ENCODE results near the gene RBM20. TPM values are rescaled to one million over a fixed set of nuclear protein-coding genes. Genes with fewer than 3 reads are reported as not detected.

RBM20 gene
- polyA plus RNA-seq, 3 donors, result not detected

- H3K9me3 ChIP-seq (replicated peaks in 1 of 2; ENCODE audit: control insufficient read depth in 1 of 2, insufficient read depth in 1 of 2, low read length in 2 of 2), result no peaks in the 10 kb centered on the region
- no peak overlapping the region for H3K4me3 ChIP-seq (replicated peaks in 1 of 3; ENCODE audit: low read depth in 2 of 3, low read length in 3 of 3)
- no peak for TF ChIP-seq CTCF (IDR thresholded peaks at IDR 0.05)
- peaks cover 8 to 18% (median 18%) of the 10 kb centered on the region in 3 donors for H3K27me3 Mint-ChIP-seq (ENCODE audit: low read depth in 3 of 3)
- DNase-seq, result no peak
- H3K4me1 Mint-ChIP-seq, result peaks cover 10% of the 10 kb centered on the region
- intact Hi-C loops (cut with micrococcal nuclease), result no loop called here
- H3K27ac ChIP-seq (ENCODE audit: low read depth in 1 of 2, low read length in 2 of 2), result no peak overlapping the region
- H3K36me3 Mint-ChIP-seq, result no peaks in the 10 kb centered on the region
- H3K4me3 Mint-ChIP-seq, result no peak overlapping the region
- H2AFZ ChIP-seq (ENCODE audit: insufficient read depth, low read depth, low read length, poor library complexity, severe bottlenecking), result no peak overlapping the region
- no peaks in the 10 kb centered on the region for H3K9me3 Mint-ChIP-seq
- H3K4me2 ChIP-seq (replicated peaks; ENCODE audit: extremely low read depth, low read length, poor library complexity, severe bottlenecking), result no peak overlapping the region
- no CpG with 5 or more reads among the region's 3 CpGs for WGBS (ENCODE audit: insufficient coverage)
- no peak overlapping the region for H3K27ac Mint-ChIP-seq
- H3K36me3 ChIP-seq (replicated peaks in 1 of 2; ENCODE audit: control insufficient read depth in 1 of 2, insufficient read depth in 2 of 2, low read length in 2 of 2), result no peaks in the 10 kb centered on the region
- peaks cover 5 to 8% of the 10 kb centered on the region in 2 donors for H3K27me3 ChIP-seq (ENCODE audit: control insufficient read depth in 2 of 2, insufficient read depth in 2 of 2, low read length in 2 of 2)
- H3K4me1 ChIP-seq (ENCODE audit: control insufficient read depth in 1 of 2, insufficient read depth in 2 of 2, low read length in 2 of 2), result peaks cover under 1% of the 10 kb centered on the region in 2 donors
- no peaks in the 10 kb centered on the region for H3K79me2 ChIP-seq (ENCODE audit: insufficient read depth, low read length)
- no peak overlapping the region for H3K9ac ChIP-seq (ENCODE audit: insufficient read depth, low read length, poor library complexity, severe bottlenecking)
- H4K20me1 ChIP-seq (ENCODE audit: insufficient read depth, low read length), result no peaks in the 10 kb centered on the region
Measured at GRCh38 chr10:110666673-110667072, 22.5 kb downstream of the RBM20 start.

DNA sequence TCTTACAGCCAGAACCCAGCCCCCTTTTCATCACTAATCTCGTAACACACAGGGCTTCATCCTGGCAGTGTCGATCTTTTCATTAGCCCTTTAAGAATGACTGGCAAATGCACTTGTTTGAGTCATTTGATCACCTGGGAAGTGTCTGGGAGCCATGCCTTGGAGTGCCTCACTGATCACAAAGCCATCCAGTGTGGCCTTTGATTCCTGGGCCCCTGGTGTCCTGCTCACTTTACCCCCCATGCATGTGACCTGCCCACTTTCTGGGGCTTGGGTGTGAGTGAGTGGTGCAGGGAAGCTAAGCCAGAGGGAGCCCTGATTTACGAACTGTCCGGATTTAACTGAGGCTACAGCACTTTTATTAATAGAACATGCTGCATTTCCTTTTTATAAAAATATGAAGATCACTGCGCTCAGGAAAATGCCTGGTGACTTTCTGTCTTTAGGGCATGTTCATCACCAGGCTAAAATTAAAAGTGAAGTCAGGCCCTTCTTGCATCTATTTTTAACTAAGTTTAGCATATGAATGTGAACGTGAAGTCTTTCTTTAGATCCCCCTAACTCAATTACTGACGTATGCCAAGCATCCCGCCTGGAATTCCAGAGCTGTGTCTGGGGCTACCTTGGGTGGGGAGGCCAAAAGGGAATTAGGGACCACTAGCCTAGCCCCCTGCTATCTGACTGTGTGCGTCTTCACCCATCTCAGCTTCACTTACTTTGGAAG is 23.6 kb downstream of the RBM20 start:
- H3K4me2 ChIP-seq (replicated peaks; ENCODE audit: extremely low read depth, low read length, poor library complexity, severe bottlenecking), result no peak overlapping the region
- no peak overlapping the region for H3K4me3 Mint-ChIP-seq
- no peak overlapping the region for H3K4me3 ChIP-seq (replicated peaks in 1 of 3; ENCODE audit: low read depth in 2 of 3, low read length in 3 of 3)
- no peak overlapping the region for H2AFZ ChIP-seq (ENCODE audit: insufficient read depth, low read depth, low read length, poor library complexity, severe bottlenecking)
- no peaks in the 10 kb centered on the region for H3K9me3 Mint-ChIP-seq
- peaks cover 7 to 18% (median 16%) of the 10 kb centered on the region in 3 donors for H3K27me3 Mint-ChIP-seq (ENCODE audit: low read depth in 3 of 3)
- peaks cover 12% of the 10 kb centered on the region for H3K4me1 Mint-ChIP-seq
- H3K79me2 ChIP-seq (ENCODE audit: insufficient read depth, low read length), result no peaks in the 10 kb centered on the region
- H3K36me3 ChIP-seq (replicated peaks in 1 of 2; ENCODE audit: control insufficient read depth in 1 of 2, insufficient read depth in 2 of 2, low read length in 2 of 2), result no peaks in the 10 kb centered on the region
- H3K27ac Mint-ChIP-seq, result no peak overlapping the region
- H3K27ac ChIP-seq (ENCODE audit: low read depth in 1 of 2, low read length in 2 of 2), result no peak overlapping the region
- no peak for DNase-seq
- WGBS (ENCODE audit: insufficient coverage), result 100% methylated on average over 1 of the region's 9 CpGs
- no peaks in the 10 kb centered on the region for H3K9me3 ChIP-seq (replicated peaks in 1 of 2; ENCODE audit: control insufficient read depth in 1 of 2, insufficient read depth in 1 of 2, low read length in 2 of 2)
- H3K9ac ChIP-seq (ENCODE audit: insufficient read depth, low read length, poor library complexity, severe bottlenecking), result no peak overlapping the region
- H4K20me1 ChIP-seq (ENCODE audit: insufficient read depth, low read length), result no peaks in the 10 kb centered on the region
- H3K4me1 ChIP-seq (ENCODE audit: control insufficient read depth in 1 of 2, insufficient read depth in 2 of 2, low read length in 2 of 2), result peaks cover 8 to 11% of the 10 kb centered on the region in 2 donors
- H3K36me3 Mint-ChIP-seq, result no peaks in the 10 kb centered on the region
- no peak for TF ChIP-seq CTCF (IDR thresholded peaks at IDR 0.05)
- intact Hi-C loops (cut with micrococcal nuclease), result no loop called here
- H3K27me3 ChIP-seq (ENCODE audit: control insufficient read depth in 2 of 2, insufficient read depth in 2 of 2, low read length in 2 of 2), result peaks cover 5 to 9% of the 10 kb centered on the region in 2 donors

All from CD14-positive monocyte (primary cell).